Vagina (tissue), 2 donors: ENCODE measurements around the gene HPCA. TPM values are rescaled to one million over a fixed set of nuclear protein-coding genes. Genes with fewer than 3 reads are reported as not detected.

Source experiments
- DNase-seq, 2 donors: peaks; one replicate each; pipeline ENCODE4 v3.0.0-alpha.2; 2017; ENCODE audit errors: extremely low spot score in 2 of 2
- H3K27ac ChIP-seq: fragments of 200-600 bp; sonication (generic); one replicate; pipeline ENCODE4 v1.5.1; 2019
- H3K27me3 ChIP-seq: fragments of 200-600 bp; sonication (generic); one replicate; pipeline ENCODE4 v1.5.1; 2019
- H3K36me3 ChIP-seq, 2 donors: fragments of 200-600 bp; sonication (generic); one replicate each; pipeline ENCODE4 v1.5.1; 2017 to 2019
- H3K4me1 ChIP-seq: fragments of 200-600 bp; sonication (generic); one replicate; pipeline ENCODE4 v1.5.1; 2019
- H3K4me3 ChIP-seq, 2 donors: fragments of 200-600 bp; sonication (generic); 1 replicate in 1 of 2; 2 replicates in 1 of 2; pipeline ENCODE4 v1.5.1; 2016 to 2019
- H3K9me3 ChIP-seq: fragments of 200-600 bp; sonication (generic); one replicate; pipeline ENCODE4 v1.5.1; 2019
- POLR2A ChIP-seq, 2 donors: fragments of 450-650 bp; IDR thresholded peaks; one replicate each; pipeline ENCODE4 v1.6.1; 2017; ENCODE audit warnings: antibody characterized with exemption in 2 of 2, mild to moderate bottlenecking in 2 of 2, moderate library complexity in 2 of 2
- POLR2AphosphoS5 ChIP-seq, 2 donors: sonication (generic); formaldehyde crosslinking; IDR thresholded peaks; one replicate each; pipeline ENCODE4 v1.9.0; 2017; ENCODE audit warnings: antibody characterized with exemption in 2 of 2, mild to moderate bottlenecking in 2 of 2, low read depth in 1 of 2; ENCODE audit not compliant: insufficient read depth in 1 of 2
- intact Hi-C: fragments of 100-400 bp; cut with DNase I; formaldehyde crosslinking; loops from one replicate; pipeline ENCODE4 v1.15.1; 2023
- total RNA-seq: library from RNA; depleted of rRNA; stranded (reverse); fragments of >200 nt; gene quantifications from one replicate; pipeline ENCODE4 v1.2.3, GENCODE V29; 2016
- TF ChIP-seq, protein P1 (sequence below), 3 experiments: fragments of 450-650 bp in 2 of 3; fragments of 200-600 bp in 1 of 3; sonication (generic) in 1 of 3; IDR thresholded peaks; one replicate each; pipeline ENCODE4 v1.5.1; 2017 to 2019; ENCODE audit warnings: antibody characterized with exemption in 3 of 3, mild to moderate bottlenecking in 2 of 3, moderate library complexity in 2 of 3

HPCA gene
- total RNA-seq, 1 donor from 2014 or later, result not detected

DNA sequence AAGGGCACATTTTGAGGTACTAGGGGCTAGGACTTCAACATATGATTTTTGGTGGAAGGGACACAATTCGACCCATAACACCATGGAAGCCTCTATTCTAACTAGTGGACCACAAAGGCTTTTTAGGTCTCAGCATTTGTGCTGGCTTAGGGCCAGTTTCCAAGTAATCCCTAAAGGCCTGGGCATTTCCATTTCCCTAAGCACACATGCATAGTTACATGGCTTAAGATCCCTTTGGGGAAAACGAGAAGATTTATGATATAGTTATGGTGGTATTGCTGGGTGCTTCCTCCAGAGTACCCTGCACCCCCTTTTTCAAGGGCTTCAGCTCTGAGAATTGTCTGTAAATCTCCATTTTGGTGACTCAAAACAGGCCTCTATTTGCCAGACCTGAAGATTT, 43.1 kb downstream of the HPCA start:
- Histone ChIP-seq H3K27ac (no peak overlapping the region), H3K36me3 (no peaks in the 10 kb centered on the region), H3K27me3 (no peaks in the 10 kb centered on the region), H3K4me3 (no peak overlapping the region), H3K4me1 (peaks cover 16% of the 10 kb centered on the region), H3K9me3 (no peaks in the 10 kb centered on the region)
- TF ChIP-seq, protein P1, sequence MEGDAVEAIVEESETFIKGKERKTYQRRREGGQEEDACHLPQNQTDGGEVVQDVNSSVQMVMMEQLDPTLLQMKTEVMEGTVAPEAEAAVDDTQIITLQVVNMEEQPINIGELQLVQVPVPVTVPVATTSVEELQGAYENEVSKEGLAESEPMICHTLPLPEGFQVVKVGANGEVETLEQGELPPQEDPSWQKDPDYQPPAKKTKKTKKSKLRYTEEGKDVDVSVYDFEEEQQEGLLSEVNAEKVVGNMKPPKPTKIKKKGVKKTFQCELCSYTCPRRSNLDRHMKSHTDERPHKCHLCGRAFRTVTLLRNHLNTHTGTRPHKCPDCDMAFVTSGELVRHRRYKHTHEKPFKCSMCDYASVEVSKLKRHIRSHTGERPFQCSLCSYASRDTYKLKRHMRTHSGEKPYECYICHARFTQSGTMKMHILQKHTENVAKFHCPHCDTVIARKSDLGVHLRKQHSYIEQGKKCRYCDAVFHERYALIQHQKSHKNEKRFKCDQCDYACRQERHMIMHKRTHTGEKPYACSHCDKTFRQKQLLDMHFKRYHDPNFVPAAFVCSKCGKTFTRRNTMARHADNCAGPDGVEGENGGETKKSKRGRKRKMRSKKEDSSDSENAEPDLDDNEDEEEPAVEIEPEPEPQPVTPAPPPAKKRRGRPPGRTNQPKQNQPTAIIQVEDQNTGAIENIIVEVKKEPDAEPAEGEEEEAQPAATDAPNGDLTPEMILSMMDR (IDR thresholded peaks at IDR 0.05), result no peak
- TF ChIP-seq POLR2AphosphoS5 (IDR thresholded peaks at IDR 0.05; ENCODE audit: insufficient read depth in 1 of 2, low read depth in 1 of 2), result no peak
- no peak for TF ChIP-seq POLR2A (IDR thresholded peaks at IDR 0.05)
- DNase-seq, result no peak
- intact Hi-C loops, result no loop called here

DNA sequence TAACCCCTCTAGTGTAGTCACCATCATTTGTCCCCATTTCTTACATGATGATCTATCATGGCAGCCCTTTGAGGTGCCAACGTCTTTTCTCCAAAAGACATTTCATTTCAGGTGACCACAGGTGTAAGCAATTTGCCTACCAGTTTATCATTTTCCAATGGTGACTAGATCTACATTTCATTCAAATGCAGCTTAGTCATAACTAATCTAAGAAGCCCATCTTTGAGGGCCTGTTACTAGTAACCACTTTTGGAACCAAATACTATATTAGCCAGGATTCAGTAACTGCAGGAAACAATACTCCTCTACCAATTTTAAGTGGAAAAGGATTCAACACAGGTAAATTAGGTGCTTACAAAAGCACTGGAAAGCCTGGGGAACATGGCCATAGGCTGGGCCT, 45.5 kb downstream of the HPCA start:
- TF ChIP-seq POLR2A (IDR thresholded peaks at IDR 0.05), result no peak
- no peak for TF ChIP-seq POLR2AphosphoS5 (IDR thresholded peaks at IDR 0.05; ENCODE audit: insufficient read depth in 1 of 2, low read depth in 1 of 2)
- TF ChIP-seq, protein P1 (IDR thresholded peaks at IDR 0.05), result no peak
- H3K27ac ChIP-seq, result no peak overlapping the region

DNA sequence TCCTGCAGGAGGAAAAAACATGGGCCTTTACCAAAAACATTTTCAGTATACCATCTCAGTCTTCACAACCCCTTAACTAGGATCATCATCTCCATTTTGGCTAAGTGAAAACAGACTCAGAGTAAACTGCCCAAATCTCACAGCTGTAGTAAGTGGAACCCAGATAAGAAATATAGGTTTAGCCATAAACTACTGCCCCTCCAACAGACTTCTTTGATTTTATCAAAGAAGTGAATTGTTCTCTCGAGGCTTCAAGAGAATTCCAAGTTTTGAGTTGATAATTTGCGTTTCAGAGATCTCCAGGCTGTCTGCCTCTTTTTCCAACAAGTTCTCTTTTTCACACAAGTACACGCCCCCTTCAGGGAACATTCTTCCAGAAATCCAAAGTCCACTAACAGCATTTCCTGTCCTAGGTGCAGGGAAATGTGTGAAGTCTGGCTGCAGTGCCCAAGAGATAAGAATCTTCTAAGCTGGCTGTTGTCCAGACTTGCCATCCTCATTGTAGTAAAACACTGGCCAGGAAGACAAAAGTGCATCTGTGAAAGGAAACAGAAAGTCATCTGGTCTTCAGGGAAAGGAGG, 47.5 kb downstream of the HPCA start:
- intact Hi-C loops, result loop anchor here (5.0 to 10.0 kb wide), 3 partner anchors 71 to 148 kb away; partner anchors contain the start of gene AZIN2
- no peak overlapping the region for H3K4me3 ChIP-seq
- H3K27ac ChIP-seq, result peak overlapping the region; percentile 52
- H3K4me1 ChIP-seq, result peaks cover 14% of the 10 kb centered on the region
- H3K27me3 ChIP-seq, result no peaks in the 10 kb centered on the region
- H3K9me3 ChIP-seq, result no peaks in the 10 kb centered on the region
- H3K36me3 ChIP-seq, result peaks cover 0 to 26% of the 10 kb centered on the region in 2 donors
- TF ChIP-seq, protein P1 (IDR thresholded peaks at IDR 0.05), result peak in 1 of 3 experiments; percentile 10
- TF ChIP-seq POLR2AphosphoS5 (IDR thresholded peaks at IDR 0.05; ENCODE audit: insufficient read depth in 1 of 2, low read depth in 1 of 2) (peak in 1 of 2 donors; percentile 11), POLR2A (IDR thresholded peaks at IDR 0.05) (no peak)
- DNase-seq, result no peak

More for the DNA sequence above, 45.5 kb downstream of the HPCA start:
- H3K4me3 ChIP-seq, result no peak overlapping the region
- H3K9me3 ChIP-seq, result no peaks in the 10 kb centered on the region
- peaks cover 0 to 11% of the 10 kb centered on the region in 2 donors for H3K36me3 ChIP-seq
- DNase-seq, result no peak
- peaks cover 14% of the 10 kb centered on the region for H3K4me1 ChIP-seq
- H3K27me3 ChIP-seq, result no peaks in the 10 kb centered on the region
- intact Hi-C loops, result loop anchor here (5.0 to 10.0 kb wide), 3 partner anchors 73 to 151 kb away; partner anchors contain the start of gene AZIN2

DNA sequence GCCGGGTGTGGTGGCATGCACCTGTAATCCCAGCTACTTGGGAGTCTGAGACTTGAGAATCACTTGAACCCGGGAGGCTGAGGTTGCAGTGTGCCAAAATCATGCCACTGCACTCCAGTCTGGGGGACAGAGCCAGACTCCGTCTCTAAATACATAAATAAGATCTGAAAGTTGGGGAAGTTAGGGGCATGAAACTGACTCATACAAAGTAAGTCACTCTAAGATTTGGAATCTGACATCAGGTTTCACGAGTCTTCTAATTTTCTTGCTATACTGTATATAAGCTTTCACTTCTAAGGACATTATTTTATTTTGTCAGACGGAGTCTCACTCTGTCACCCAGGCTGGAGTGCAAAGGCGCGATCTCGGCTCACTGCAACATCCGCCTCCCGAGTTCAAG, 48.2 kb downstream of the HPCA start:
- intact Hi-C loops, result loop anchor here (5.0 to 10.0 kb wide), 3 partner anchors 70 to 148 kb away; partner anchors contain the start of gene AZIN2
- peaks cover 0 to 26% of the 10 kb centered on the region in 2 donors for H3K36me3 ChIP-seq
- no peak for DNase-seq
- no peaks in the 10 kb centered on the region for H3K9me3 ChIP-seq
- no peak overlapping the region for H3K4me3 ChIP-seq
- H3K4me1 ChIP-seq, result peaks cover 20% of the 10 kb centered on the region
- no peaks in the 10 kb centered on the region for H3K27me3 ChIP-seq
- peak overlapping the region; percentile 52 for H3K27ac ChIP-seq
- TF ChIP-seq, protein P1 (IDR thresholded peaks at IDR 0.05), result no peak
- TF ChIP-seq POLR2AphosphoS5 (IDR thresholded peaks at IDR 0.05; ENCODE audit: insufficient read depth in 1 of 2, low read depth in 1 of 2) (no peak), POLR2A (IDR thresholded peaks at IDR 0.05) (no peak)

DNA sequence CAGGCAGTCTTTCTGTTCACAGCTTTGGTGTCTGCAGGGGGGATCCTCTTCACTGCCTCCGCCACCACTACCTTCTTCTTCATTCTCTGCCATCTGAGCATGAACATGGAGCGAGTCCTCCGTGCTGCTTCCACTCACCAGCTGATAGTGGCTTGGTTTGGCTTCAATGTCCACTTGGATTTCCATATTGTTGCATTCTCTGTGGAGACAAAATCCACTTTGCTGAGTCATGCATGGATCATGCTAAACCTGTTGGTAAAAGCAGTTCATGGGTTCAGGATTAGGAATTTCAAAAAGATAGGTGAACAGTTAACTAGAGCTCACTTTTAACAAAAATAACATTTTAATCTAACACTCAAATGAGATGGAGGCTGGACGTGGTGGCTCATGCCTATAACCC, 50.8 kb downstream of the HPCA start:
- Histone ChIP-seq H3K36me3 (peaks cover 0 to 34% of the 10 kb centered on the region in 2 donors), H3K4me3 (no peak overlapping the region), H3K27me3 (no peaks in the 10 kb centered on the region), H3K4me1 (peaks cover 45% of the 10 kb centered on the region), H3K27ac (no peak overlapping the region), H3K9me3 (no peaks in the 10 kb centered on the region)
- no peak for DNase-seq
- intact Hi-C loops, result loop anchor here (10.0 kb wide), 2 partner anchors 68 to 108 kb away; no protein-coding TSS in a partner anchor
- no peak for TF ChIP-seq POLR2A (IDR thresholded peaks at IDR 0.05)
- TF ChIP-seq, protein P1 (IDR thresholded peaks at IDR 0.05), result no peak
- no peak for TF ChIP-seq POLR2AphosphoS5 (IDR thresholded peaks at IDR 0.05; ENCODE audit: insufficient read depth in 1 of 2, low read depth in 1 of 2)
